Measurements from ENCODE around the gene BMPER.

Gene BMPER

GRCh38 chr7:34191771-34192479 lies 286.6 kb downstream of the BMPER start:
- DNase-seq: no peak

DNA sequence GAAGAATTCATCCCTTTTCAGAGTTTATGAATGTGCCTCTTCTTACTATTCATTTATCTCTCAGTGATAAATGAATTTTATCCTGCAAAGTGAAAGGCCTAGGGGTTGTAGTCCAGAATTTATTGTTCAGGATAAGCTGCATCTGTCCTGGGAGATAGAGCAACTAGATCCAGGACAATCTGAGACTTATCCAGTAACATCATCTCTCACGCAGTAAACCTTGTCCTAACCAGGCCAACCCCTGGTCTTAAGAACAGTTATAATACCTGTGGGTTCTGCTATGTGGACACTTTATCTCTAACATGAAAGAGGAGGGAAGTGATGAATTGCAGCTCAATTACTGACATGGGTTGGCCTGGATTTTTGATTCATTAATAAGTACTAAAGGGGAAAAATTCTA lies 287.6 kb downstream of the BMPER start:
- no peak for DNase-seq

- DNase-seq: no peak
These were observed 292.9 kb downstream of the BMPER start for GRCh38 chr7:34198231-34198641.

Measured in NCI-H526 treated with DMSO at 0.1 percent for 48 hours (cell line).